Esophagus squamous epithelium (tissue), 5 donors: ENCODE results near the gene BGLAP. TPM values are rescaled to one million over a fixed set of nuclear protein-coding genes. Genes with fewer than 3 reads are reported as not detected.
A peak's percentile ranks its signal among the peaks of the same experiment; 100 is the strongest.

ENCODE experiments used
- DNase-seq: peaks from one replicate; lab custom pipeline; 2025; lab: John Stamatoyannopoulos, UW
- H3K27ac ChIP-seq, 4 donors: fragments of 200-600 bp; sonication (generic); one replicate each; pipeline ENCODE4 v1.5.1; 2016 to 2019; ENCODE audit warnings: mild to moderate bottlenecking in 1 of 4
- H3K27me3 ChIP-seq, 4 donors: fragments of 200-600 bp; sonication (generic); 1 replicate in 3 of 4; 2 replicates in 1 of 4; pipeline versions ENCODE4 v1.5.1 to v1.6.0; 2017 to 2021; ENCODE audit warnings: antibody characterized with exemption in 1 of 4
- H3K36me3 ChIP-seq, 3 donors: fragments of 200-600 bp; sonication (generic); one replicate each; pipeline ENCODE4 v1.5.1; 2016 to 2019
- H3K4me1 ChIP-seq, 3 donors: fragments of 200-600 bp; sonication (generic); one replicate each; pipeline ENCODE4 v1.5.1; 2017 to 2019
- H3K4me3 ChIP-seq, 4 donors: fragments of 200-600 bp; sonication (generic); 1 replicate in 3 of 4; 2 replicates in 1 of 4; pipeline ENCODE4 v1.5.1; 2016 to 2019; ENCODE audit warnings: mild to moderate bottlenecking in 2 of 4, moderate library complexity in 1 of 4
- H3K9me3 ChIP-seq, 3 donors: fragments of 200-600 bp; sonication (generic); one replicate each; pipeline ENCODE4 v1.5.1; 2016 to 2019
- POLR2A ChIP-seq, 4 donors: fragments of 450-650 bp; IDR thresholded peaks; one replicate each; pipeline ENCODE4 v1.6.1; 2017; ENCODE audit warnings: antibody characterized with exemption in 4 of 4, mild to moderate bottlenecking in 4 of 4, moderate library complexity in 3 of 4
- WGBS, 2 donors: methylation state at CpG; one replicate each; pipeline ENCODE4 v1.1.5; 2018; 5-methylcytosine and 5-hydroxymethylcytosine counted together
- intact Hi-C: fragments of 100-400 bp; cut with DNase I; formaldehyde crosslinking; loops from one replicate; pipeline ENCODE4 v1.15.0; 2022
- total RNA-seq, 4 donors: library from RNA; depleted of rRNA; stranded (reverse); fragments of >200 nt; gene quantifications; one replicate each; pipeline ENCODE4 v1.1.0, GENCODE V29; 2016
- TF ChIP-seq, protein P1 (sequence below), 6 experiments: fragments of 450-650 bp in 4 of 6; fragments of 200-600 bp in 2 of 6; sonication (generic) in 2 of 6; IDR thresholded peaks; one replicate each; pipeline ENCODE4 v1.5.1; 2016 to 2019; ENCODE audit warnings: antibody characterized with exemption in 6 of 6, mild to moderate bottlenecking in 4 of 6, moderate library complexity in 4 of 6
- donor health status: DM: yes; HTN: yes; CAD: no.

Gene BGLAP
- total RNA-seq: 1 to 10 TPM in 1 of 4 donors, under 1 TPM in 2, not detected in 1; 0.38 to 1.7 (median 0.40) TPM

DNA sequence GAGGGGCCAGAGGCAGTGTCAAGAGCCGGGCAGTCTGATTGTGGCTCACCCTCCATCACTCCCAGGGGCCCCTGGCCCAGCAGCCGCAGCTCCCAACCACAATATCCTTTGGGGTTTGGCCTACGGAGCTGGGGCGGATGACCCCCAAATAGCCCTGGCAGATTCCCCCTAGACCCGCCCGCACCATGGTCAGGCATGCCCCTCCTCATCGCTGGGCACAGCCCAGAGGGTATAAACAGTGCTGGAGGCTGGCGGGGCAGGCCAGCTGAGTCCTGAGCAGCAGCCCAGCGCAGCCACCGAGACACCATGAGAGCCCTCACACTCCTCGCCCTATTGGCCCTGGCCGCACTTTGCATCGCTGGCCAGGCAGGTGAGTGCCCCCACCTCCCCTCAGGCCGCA is at the start of gene BGLAP:
Gene BGLAP (plus strand): TSS at position 259 of the 400 bp plus-strand sequence. CDS start 48 bp downstream, at position 307.
- intact Hi-C loops: no loop called here
- H3K27me3 ChIP-seq: peaks cover 0 to 21% (median 0%) of the 10 kb centered on the region in 4 donors
- H3K27ac ChIP-seq: no peak within 1 kb of the TSS
- H3K9me3 ChIP-seq: no peaks in the 10 kb centered on the region
- TF ChIP-seq, protein P1, sequence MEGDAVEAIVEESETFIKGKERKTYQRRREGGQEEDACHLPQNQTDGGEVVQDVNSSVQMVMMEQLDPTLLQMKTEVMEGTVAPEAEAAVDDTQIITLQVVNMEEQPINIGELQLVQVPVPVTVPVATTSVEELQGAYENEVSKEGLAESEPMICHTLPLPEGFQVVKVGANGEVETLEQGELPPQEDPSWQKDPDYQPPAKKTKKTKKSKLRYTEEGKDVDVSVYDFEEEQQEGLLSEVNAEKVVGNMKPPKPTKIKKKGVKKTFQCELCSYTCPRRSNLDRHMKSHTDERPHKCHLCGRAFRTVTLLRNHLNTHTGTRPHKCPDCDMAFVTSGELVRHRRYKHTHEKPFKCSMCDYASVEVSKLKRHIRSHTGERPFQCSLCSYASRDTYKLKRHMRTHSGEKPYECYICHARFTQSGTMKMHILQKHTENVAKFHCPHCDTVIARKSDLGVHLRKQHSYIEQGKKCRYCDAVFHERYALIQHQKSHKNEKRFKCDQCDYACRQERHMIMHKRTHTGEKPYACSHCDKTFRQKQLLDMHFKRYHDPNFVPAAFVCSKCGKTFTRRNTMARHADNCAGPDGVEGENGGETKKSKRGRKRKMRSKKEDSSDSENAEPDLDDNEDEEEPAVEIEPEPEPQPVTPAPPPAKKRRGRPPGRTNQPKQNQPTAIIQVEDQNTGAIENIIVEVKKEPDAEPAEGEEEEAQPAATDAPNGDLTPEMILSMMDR (IDR thresholded peaks at IDR 0.05): no peak
- TF ChIP-seq POLR2A (IDR thresholded peaks at IDR 0.05): no peak
- DNase-seq: no peak
- WGBS, 2 donors: 86 to 100% methylated on average over 1 to 7 of the region's 14 CpGs
- no peak within 1 kb of the TSS for H3K4me3 ChIP-seq
- peaks cover 7 to 31% (median 17%) of the 10 kb centered on the region in 3 donors for H3K4me1 ChIP-seq
- peaks cover 7 to 57% (median 8%) of the 10 kb centered on the region in 3 donors for H3K36me3 ChIP-seq

DNA sequence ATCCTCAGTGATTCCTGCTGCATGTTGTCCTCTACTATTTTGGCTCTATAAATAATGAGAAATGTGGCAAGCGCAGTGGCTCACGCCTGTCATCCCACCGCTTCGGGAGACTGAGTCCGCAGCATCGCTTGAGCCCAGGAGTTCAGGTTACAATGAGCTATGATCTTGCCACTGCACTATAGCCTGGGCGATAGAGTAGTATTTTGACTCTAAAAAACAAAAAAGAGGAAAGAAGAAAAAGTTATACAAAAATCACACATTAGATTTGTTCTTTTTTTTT is 48.8 kb upstream of the BGLAP start:
- TF ChIP-seq POLR2A (IDR thresholded peaks at IDR 0.05): no peak
- TF ChIP-seq, protein P1 (IDR thresholded peaks at IDR 0.05): no peak
- no peak for DNase-seq
- intact Hi-C loops: no loop called here
- 88% methylated on average over 7 of the region's 7 CpGs for WGBS, 2 donors
- peak overlapping the region; percentile 80 to 89 (median 85) for H3K27ac ChIP-seq
- no peaks in the 10 kb centered on the region for H3K9me3 ChIP-seq
- peaks cover 11 to 42% (median 13%) of the 10 kb centered on the region in 3 donors for H3K4me1 ChIP-seq
- no peaks in the 10 kb centered on the region for H3K27me3 ChIP-seq
- H3K36me3 ChIP-seq: peaks cover 0 to 17% (median 0%) of the 10 kb centered on the region in 3 donors
- peak overlapping the region; percentile 71 to 90 (median 84) for H3K4me3 ChIP-seq

DNA sequence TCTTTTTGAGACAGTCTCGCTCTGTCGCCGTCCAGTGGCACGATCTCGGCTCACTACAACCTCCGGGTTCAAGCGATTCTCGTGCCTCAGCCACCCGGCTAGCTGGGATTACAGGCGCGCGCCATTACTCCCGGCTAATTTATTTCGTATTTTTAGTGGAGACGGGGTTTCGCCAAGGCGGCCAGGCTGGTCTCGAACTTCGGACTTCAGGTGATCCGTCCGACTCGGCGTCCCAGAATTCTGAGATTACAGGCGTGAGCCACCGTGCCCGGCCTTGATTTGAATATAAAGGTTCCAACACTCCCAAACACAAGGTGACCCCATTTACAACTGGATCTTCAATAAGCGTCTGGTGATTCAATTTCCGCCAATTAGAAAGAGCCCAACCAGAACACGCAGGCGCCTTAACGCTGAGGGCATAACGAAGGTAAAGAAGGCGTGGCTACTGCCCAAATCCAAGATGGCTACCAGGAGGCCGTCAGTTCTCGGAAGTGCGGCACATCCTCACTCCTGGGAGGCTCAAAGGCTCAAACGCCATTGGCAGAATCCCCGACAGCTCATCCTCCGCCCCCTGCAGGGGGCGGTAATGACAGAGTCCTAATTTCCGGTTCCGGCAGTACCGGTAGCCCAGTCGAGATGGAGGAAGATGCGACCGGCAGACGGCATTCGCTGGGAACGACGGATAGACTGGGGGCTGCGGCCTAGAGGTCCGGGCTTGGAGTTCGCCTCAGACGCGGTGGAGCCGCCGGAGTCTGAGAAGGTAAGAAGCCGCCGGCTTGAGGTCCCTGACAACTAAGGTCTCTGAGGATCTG is 48.3 kb upstream of the BGLAP start, which contains the start of gene SLC25A44:
Gene SLC25A44 (plus strand): TSS at position 617 of the 812 bp plus-strand sequence. CDS start 5,744 bp downstream, outside the sequence.
- TF ChIP-seq, protein P1 (IDR thresholded peaks at IDR 0.05): peak; percentile 34 to 80 (median 71)
- peak in 3 of 4 donors; percentile 29 to 50 (median 49) for TF ChIP-seq POLR2A (IDR thresholded peaks at IDR 0.05)
- 2 to 7% methylated on average over 43 to 44 of the region's 59 CpGs for WGBS, 2 donors

DNA sequence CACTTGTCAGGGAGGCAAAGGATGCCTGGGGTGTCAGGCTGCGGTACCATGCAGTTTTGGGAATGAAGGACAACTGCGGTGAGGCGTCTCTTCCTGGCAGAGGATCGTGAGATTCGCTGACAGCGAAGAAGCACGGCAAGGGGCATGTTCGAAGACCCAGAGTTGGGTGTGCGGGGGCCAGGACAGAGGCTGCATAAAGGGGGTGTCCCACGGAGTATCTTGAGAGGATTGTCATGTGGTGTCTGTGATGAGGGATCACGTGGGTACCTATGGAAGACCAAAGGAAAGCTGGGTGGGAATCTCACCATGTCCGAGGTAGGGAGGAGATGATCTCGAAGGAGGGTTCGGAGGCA is 47.7 kb upstream of the BGLAP start:
- intact Hi-C loops: no loop called here
- H3K36me3 ChIP-seq: peaks cover 0 to 18% (median 0%) of the 10 kb centered on the region in 3 donors
- TF ChIP-seq, protein P1 (IDR thresholded peaks at IDR 0.05): no peak
- TF ChIP-seq POLR2A (IDR thresholded peaks at IDR 0.05): no peak
- peak overlapping the region; percentile 71 to 90 (median 84) for H3K4me3 ChIP-seq
- 10 to 12% methylated on average over 14 of the region's 14 CpGs for WGBS, 2 donors
- no peaks in the 10 kb centered on the region for H3K27me3 ChIP-seq
- H3K4me1 ChIP-seq: peaks cover 11 to 42% (median 13%) of the 10 kb centered on the region in 3 donors
- no peaks in the 10 kb centered on the region for H3K9me3 ChIP-seq
- peak overlapping the region; percentile 80 to 89 (median 85) for H3K27ac ChIP-seq
- DNase-seq: no peak

More for the DNA sequence above, 48.3 kb upstream of the BGLAP start, which contains the start of gene SLC25A44:
- no peaks in the 10 kb centered on the region for H3K27me3 ChIP-seq
- intact Hi-C loops: no loop called here
- peak; percentile 79 for DNase-seq
- peaks cover 0 to 17% (median 0%) of the 10 kb centered on the region in 3 donors for H3K36me3 ChIP-seq
- H3K4me1 ChIP-seq: peaks cover 11 to 42% (median 13%) of the 10 kb centered on the region in 3 donors
- H3K9me3 ChIP-seq: no peaks in the 10 kb centered on the region
- peak within 1 kb of the TSS; percentile 80 to 89 (median 85) for H3K27ac ChIP-seq
- H3K4me3 ChIP-seq: peak within 1 kb of the TSS; percentile 71 to 90 (median 84)

DNA sequence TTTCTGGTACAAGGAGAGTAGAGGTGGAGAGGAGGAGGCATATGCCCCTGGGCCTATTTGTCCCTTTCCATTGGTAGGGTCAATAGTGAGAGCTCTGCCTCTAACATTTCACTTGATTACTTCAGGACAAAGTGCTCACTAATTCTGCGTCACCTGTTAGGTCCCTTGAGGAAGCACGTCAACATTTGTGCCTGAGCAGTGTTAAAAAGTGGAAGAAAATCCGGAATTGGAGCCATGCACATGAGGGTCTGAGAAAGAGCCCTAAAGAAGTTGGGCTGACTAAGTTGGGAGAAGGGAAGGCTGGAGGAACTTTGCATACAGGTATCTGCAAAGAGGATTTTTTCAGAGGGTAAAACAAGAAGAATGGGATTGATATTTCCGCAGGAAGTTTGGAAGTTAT is 46.1 kb upstream of the BGLAP start:
- no peaks in the 10 kb centered on the region for H3K9me3 ChIP-seq
- no peaks in the 10 kb centered on the region for H3K27me3 ChIP-seq
- peaks cover 0 to 34% (median 0%) of the 10 kb centered on the region in 3 donors for H3K36me3 ChIP-seq
- no peak for TF ChIP-seq POLR2A (IDR thresholded peaks at IDR 0.05)
- TF ChIP-seq, protein P1 (IDR thresholded peaks at IDR 0.05): no peak
- intact Hi-C loops: no loop called here
- no peak overlapping the region for H3K27ac ChIP-seq
- 69 to 78% methylated on average over 4 of the region's 4 CpGs for WGBS, 2 donors
- H3K4me1 ChIP-seq: peaks cover 11 to 47% (median 13%) of the 10 kb centered on the region in 3 donors
- no peak overlapping the region for H3K4me3 ChIP-seq
- DNase-seq: no peak
